GM19023 (cell line): ENCODE measurements around the gene TMC5.

Experiments
- ATAC-seq: cut with Tn5 transposase; IDR thresholded peaks from one replicate; pipeline ENCODE4 v1.9.1; 2021; ENCODE audit warnings: mild to moderate bottlenecking, moderate library complexity; ENCODE audit not compliant: unreplicated experiment

TMC5 gene

DNA sequence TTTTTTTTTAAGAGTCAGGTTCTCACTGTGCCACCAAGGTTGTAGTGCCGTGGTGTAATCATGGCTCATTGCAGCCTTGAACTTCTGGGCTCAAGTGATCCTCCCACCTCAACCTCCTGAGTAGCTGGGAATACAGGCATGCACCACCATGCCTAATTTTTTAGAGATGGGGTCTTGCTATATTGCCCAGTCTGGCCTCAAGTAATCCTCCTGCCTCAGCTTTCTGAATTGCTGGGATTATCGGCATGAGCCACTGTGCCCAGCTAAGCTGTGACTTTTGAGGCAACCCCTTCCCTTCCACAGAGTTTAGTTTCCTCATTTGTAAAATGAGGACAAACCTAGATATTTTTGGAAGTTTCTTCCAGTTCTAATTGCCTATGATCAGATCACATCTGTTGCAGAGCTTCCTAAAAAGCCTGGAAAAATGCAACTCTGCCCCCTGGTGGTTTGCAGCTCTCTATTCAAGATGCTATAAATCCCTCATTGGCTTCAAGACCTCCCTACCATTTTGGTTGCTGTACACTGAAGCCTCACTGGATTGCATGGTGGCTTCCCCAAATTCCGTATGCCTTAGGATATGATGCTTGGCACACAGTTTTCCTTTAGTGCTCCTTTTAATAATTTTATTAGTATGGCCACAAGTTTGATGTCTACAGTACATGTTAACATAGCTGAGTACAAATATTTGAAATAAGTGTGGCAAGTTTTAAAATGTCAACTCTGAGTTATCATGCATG, 84.9 kb downstream of the TMC5 start:
- no peak for ATAC-seq

DNA sequence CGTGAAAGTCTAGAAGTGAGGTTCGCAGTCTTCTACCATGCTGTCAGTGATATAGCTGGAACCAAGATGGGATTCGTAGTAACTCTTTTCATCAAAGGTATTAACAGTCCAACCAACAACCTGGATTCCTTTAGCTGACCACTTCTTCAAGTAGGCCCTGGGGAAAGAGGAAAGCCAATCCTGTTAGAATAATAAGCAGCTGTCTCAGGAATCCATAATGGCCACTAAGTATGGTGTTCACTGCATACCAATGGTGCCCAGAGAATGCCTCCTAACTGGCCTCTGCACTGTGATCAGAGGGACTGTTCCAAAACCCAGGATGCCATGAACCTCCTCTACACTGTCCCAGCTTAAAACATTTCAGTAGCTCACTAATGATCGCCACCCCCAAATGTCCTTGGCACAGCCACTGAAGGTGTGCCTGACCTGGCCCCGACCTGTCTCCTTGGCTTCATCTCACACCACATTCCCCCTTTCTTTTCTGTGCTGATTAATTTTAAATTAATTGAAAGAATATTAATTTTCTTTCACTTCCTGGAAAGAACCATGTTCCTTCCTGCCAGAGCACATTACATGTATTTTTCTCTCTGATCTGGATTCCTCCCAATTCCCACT, 85.9 kb downstream of the TMC5 start:
- no peak for ATAC-seq

DNA sequence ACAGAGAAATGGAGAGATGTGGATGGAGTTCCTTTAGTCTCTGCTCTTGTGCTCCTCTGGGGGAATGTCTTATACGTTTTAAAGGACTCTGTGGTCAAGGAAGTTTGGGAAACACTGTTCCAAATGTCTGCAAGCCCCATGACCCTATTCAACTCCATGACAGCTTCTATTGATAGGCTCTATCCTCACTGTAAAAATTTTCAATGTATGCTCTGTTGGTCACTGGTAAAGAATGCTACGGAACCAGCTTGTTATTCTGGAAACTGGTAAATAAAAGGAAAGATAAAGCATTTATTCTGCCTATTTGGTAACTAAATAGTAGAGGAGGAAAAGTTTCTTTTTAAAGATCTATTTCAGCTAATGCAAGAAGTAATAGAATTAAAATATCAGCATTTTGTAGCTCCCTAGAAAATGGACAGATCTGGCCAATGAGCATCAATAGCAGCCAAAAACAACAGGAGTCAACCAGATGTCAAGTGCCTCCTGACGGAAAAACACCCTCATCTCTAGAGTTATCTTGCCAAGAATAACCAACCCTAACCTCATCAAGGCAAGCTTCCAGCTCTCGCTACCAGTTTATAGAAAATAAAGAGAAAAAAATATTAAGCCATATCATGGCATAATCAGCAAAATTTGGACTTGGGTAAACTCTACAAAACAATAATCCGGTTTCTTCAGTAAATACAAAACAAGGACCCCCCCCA, 88.1 kb downstream of the TMC5 start:
- ATAC-seq, result no peak

DNA sequence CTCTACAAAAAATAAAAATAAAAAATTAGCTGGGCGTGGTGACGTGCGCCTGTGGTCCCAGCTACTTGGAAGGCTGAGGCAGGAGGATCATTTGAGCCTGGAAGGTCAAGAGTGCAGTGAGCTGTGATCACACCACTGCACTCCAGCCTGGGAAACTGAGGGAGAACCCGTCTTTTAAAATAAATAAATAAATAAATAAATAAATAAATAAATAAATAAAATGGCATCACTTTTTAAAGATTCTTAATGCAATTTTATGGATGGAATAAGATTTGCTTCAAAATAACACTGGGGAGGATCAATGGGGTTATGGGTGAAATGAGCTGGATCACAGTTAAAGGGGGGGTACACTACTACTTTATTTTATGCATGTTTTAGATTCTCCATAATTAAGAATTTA, 89.3 kb downstream of the TMC5 start:
- ATAC-seq, result no peak

DNA sequence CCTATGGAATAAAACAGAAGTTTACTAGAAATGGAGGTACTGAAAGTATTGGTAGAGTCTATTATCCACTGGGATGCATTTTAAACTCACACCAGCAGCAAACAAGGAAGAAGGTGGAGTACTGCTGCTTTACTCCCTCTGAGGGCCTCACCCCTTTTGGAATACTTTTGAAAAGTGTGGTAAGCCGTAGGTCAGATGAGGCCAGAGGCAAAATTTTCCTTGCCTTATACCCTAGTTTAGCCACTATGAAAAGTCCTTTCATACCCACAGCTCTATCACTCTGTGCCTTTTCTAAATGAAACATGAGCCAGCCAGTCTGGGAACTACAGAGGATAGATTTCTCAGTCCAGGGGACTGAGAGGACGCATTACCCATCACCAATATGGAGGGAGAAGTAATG, 90.2 kb downstream of the TMC5 start:
- ATAC-seq, result no peak

DNA sequence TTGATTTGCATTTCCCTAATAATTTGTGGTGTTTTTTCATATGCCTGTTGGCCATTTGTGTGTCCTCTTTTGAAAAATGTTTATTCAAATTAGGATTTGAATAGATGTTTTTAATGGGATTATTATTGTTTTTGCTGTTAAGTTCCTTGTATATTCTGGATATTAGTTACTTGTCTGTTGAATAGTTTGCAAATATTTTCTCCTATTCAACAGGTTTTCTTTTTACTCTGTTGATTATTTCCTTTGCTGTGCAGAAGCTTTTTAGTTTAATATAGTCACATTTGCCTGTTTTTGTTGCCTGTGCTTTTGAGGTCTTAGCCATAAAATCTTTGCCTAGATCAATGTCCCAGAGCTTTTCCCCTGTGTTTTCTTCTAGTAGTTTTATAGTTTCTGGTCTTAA, 94.6 kb downstream of the TMC5 start:
- ATAC-seq, result no peak

DNA sequence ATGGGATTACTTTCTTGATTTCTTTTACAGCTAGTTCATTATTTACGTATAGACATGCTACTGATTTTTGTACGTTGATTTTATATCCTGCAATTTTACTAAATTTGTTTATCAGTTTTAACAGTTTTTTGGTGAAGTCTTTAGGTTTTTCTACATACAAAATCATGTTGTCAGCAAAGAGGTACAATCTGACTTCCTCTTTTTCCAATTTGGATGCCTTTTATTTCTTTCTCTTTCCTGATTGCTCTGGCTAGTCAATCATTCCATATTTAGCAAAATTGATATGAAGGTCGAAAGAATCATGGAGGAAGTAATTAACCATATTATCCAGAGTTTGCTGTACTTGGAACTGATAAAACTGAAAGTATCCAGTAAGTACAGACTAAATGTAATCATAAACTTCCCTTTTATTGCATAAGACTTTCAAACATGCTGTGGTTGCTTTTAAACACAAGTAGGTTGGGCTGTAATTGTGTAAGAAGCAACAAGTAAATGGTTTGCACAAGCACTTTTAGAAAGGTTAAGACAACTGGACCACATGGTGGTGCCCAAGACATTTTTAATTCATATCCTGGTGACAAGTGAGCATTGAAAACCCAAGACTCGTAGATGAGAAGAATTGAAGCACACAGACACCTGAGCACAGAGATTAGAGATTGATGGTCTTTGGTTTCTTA, 95.8 kb downstream of the TMC5 start:
- ATAC-seq, result no peak

DNA sequence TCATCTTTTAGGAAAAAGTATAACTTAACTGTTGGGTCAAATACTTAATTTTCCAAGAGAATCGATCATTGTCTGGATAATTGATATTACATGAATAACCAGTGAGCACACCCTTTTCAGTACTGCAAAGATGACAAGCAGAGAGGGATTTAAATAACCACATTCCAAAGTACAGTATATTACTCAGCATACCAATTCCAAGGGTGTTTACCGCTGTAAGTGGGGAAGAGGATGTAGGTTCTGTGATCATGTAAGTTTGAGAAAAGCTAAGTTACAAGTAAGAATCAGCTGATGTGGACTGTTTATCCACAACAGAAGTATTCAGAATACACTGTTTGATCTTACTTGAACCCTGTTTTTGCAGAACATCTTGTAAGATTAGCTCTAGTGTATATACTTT, 98.1 kb downstream of the TMC5 start:
- ATAC-seq, result no peak

DNA sequence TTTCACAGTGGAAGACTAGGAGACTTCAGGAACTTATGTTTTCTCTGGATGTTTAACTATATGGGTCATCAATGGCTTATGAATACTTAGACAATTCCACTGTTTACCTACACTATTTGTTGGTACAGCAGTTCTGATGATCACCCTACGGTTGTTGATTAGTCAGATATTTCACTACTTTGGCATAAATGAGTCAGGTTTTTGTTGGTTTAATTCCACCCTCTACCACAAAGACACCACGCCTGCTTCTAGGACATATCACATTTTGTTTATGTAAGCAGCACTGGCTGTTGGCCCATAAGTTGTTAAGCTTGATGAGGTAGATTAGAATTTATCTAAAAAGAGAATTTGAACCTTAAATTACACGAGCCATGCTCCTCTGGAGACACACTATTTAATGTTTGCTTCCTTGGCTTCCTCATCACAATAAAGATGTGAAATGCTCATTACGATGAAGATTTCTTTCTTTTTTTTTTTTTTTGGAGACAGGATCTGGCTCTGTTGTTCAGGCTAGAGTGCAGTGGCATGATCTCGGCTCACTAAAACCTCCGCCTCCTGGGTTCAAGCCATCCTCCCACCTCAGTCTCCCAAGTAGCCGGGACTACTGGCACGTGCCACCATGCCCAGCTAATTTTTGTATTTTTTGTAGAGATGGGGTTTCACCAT, 99.9 kb downstream of the TMC5 start:
- ATAC-seq, result no peak

DNA sequence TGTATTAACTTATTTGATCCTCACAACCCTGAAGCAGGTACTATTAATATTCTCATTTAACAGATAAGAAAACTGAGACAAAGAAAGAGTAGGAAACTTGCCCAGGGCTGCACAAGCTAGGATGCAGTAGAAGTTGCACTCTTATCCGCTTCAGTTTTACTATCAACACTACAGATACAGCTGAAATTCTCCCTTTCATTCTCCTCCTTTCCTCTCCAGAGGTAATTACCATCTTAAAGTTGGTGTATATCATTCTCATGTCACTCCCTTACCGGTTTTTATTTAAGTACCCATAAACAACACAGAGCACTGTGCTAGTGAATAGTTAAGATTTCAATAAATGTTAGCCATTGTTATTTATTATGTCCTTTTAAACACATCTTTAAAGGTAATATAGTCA, 100.7 kb downstream of the TMC5 start:
- ATAC-seq, result no peak

DNA sequence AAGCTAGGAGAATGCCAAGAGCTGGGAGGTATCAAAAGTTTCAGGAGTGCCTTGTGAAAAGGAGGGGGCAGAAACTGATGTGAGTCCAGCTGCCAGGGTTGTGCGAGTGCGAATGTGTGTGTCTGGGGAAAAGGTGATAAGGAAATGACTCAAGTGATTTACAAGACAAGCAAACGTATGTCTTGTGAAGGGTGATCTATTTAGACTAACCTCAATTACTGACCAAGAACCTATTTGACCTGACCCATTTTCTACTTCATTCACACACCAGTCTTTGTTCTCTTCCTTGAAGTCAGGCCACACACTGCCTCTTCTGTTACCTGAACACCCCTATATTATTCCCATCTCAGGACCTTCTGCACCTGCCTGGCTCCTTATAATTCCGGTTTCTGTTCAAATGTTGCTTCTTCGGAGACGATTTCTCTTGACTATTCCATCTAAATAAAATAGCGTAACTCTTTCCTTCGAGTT, 103.2 kb downstream of the TMC5 start:
- no peak for ATAC-seq

DNA sequence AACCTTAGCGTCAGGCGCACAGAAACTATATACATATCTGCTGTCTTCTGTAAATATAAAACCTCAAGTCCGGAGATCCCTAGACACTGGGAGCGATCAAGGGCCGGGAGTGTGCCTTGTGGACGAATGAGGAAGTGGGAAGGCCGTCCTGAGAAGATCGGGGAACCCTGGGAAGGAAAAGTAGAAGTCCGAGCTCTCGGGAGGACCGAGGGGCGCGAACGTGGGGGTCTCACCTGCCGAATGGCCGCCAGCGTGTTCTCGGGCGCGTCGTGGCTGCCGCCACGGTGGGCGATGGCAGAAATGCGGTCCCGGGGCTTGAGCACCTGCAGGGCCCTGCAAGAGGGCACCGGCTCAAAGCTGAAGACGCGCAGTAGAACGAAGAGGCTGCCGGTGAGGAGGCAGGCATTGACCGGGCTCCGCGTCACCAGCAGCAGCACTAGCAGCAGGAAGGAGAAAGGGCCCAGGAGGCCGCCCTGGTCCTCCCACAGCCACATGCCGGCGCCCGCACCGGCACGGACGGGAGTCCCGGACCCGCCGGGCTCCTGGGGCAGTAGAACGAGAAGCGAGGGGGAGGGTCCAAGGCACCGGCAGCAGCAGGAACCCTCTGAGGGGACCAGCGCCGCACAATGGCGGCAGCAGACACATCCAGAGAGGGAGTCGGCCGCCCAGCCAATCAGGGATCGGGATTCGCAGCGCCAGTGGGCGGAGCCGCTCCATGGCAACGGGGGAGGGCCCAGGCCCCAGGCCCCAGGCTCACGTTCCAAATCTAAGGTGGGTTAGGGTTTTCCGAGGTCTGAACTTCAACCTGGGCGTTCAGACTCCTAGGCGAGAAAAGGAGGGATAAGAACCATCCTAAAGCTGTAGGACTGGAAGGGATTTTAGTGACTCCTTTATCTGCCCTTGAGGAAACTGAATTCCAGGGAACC, 104.1 kb downstream of the TMC5 start, which contains the start of gene GDE1:
Gene GDE1, minus strand, starts transcription at position 628 of the 926 bp plus-strand sequence. Its CDS starts 134 bp downstream, at position 494.
- ATAC-seq, result peak; percentile 86

DNA sequence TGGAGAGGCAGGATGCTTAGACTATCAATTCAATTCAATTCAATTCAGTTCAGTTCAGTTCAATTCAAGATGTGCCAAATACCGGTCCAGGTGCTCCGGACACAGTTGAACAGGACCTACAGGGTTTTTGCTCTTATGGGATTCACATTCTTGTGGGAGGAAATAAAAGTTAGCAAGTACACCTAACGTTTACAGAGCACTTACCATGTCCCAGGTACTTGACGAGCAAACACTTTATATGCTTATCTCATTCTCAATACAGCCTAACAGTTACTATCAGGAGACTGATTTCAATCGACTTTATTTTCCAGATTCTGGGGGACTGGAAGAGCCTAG, 104.7 kb downstream of the TMC5 start:
- ATAC-seq, result no peak

DNA sequence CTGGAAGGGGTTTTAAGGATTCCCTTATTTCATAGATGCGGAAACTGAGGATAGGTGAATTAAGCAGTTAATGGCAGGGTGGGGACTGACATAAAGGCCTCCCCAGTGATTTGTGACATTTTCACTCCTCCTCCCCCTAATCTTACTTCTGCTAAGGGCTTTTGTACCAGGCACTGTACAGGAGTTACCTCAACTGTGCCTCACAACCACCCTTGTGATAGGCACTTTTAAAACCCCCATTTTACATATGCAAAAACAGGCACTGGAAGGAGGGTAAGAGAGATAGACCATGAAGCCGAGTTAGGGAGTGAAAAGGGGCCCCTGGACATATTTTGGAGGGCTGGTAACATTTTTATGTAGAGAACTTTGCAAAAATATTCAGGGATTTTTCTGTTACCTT, 105.1 kb downstream of the TMC5 start:
- no peak for ATAC-seq

DNA sequence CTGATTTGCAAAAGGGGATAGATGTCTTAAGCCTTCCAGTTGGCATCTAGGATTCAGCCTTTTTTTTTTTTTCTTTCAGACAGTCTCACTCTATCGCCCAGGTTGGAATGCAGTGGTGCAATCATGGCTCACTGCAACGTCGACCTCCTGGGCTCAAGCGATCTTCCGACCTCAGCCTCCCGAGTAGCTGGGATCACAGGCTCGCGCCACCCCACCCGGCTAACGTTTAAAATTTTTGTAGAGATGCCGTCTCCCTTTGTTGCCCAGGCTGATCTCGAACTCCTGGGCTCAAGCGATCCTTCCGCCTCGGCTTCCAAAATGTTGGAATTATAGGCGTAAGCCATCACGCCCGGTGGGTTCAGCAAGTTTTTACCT, 105.5 kb downstream of the TMC5 start:
- no peak for ATAC-seq

DNA sequence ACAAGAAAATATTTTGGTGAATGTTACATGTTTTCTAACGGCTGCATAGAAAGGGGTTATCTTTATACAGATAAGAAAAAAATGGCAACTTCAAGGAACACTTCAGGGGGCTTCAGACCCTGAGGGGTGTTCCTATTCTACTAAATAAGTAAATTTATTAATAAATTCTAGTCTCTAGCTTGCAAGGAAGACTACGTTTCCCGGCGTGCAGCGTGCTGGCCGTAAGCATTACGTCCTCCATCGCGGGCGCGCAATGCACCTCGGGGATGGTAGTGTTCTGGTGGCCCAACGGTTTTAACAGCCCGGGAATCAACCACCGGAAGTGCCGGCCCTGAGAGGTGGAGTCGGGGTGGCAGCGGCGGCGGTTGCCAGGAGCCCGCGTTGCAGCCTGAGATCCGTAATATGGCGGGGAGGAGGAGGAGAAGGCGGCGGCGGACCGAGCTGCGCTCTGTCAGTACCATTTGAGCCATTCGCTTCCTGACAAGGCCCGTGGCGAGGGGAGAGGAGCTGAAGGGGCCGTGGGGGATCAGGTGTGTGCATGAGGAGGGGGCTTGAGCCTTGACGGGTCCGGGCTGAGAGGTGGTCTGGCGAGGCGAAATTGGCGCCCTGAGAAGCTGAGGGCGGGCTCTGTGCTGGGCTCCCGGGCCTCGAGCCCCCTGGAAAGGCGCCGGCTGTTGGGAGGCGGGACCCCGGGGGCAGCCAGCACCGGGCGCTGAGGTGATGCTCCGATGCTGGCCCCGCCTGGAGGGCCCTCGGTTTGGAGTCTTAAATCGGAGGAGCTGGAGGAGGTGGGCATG, 106.1 kb downstream of the TMC5 start, which contains the start of gene CCP110:
Gene CCP110, plus strand, starts transcription at position 384 of the 797 bp plus-strand sequence. CDS start 3,940 bp downstream, outside the sequence.
- ATAC-seq, result peak; percentile 63

DNA sequence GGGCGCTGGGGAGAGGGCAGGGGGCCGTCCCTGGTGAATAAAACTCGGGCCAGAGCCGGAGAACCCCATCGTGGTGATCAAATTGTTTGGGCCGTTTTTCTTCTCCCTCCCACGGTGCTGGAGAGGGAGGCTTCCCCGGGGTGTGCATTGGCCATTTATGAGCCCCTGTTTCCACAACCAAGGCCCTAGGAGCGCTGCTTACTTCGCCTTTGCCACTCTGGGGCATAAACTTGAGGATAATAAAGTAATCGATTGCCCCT, 106.6 kb downstream of the TMC5 start:
- ATAC-seq, result no peak

DNA sequence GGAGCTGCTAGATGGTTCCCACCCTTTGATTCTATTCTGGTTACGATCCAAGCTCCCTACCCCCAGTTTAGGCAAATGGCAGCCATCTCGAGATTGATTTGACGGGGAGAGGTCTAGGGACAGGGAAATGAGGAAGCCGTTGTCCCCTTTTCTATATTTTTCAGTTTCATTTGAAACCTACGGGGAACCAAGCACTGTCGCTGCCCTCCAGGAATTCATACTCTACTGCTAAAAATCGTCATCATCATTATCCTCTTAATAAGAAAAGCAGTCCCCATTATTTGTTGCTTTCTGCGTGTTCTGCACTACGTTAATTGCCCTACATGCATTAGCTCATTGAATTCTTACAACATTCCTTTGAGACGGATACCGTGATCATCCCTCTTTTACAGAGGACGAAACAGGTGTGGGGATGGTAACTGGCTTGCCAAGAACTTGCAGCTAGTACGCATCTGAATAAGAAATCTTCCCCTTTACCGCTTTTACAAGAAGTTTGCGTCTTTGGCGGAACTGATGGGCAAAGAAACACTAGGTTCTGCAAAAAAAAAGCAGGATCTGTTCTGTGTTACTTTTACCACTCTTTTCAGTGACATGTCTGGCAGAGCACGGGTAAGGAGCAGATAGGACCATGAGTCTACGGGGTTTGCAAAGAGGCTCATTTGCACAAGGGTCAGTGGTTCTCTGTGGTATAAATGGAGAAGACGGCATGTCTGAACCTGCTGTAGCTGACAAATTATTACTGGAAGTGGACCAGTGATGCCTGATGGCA, 107.1 kb downstream of the TMC5 start:
- no peak for ATAC-seq

DNA sequence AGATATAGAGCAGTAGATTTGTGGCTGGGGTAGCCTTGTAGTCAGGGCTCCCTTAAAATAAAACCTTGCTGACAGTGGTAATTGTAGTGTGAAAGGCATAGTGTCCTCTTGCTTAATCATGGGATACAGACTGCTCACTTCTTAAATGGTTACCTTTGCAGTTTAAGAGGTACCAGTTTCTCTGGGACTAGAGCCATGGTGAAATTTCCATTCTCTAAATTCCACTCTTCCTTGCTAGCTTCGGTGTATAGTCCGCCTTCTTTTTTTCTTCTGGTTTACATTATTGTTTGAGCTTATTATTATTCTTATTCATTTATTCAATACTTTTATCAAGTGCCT, 107.7 kb downstream of the TMC5 start:
- ATAC-seq, result no peak
